WTC11 (cell line): ENCODE measurements around the gene RHBDD1. TPM values are rescaled to one million over a fixed set of nuclear protein-coding genes. Genes with fewer than 3 reads are reported as not detected.
A peak's percentile ranks its signal among the peaks of the same experiment; 100 is the strongest.

Source experiments
- ATAC-seq: fragments of 200-7000 bp; cut with Tn5 transposase; 2 replicates; pipeline ENCODE4 v1.10.0; 2021; ENCODE audit warnings: mild to moderate bottlenecking, moderate library complexity
- CTCF ChIA-PET: fragments of 300-600 bp; sonication (Branson Sonifier 250); formaldehyde crosslinking; loops from one replicate; lab custom pipeline; 2021; ENCODE audit warnings: antibody characterized with exemption; lab: Charles Lee
- POLR2A ChIA-PET: fragments of 350-600 bp; sonication (Branson Sonifier 250); formaldehyde crosslinking; loops from one replicate; lab custom pipeline; 2021; ENCODE audit warnings: antibody characterized with exemption; lab: Charles Lee
- DNase-seq: peaks from one replicate; pipeline ENCODE4 v3.0.0; 2021; ENCODE audit warnings: low spot score
- H3K27ac Mint-ChIP-seq: 2 replicates; pipeline ENCODE4 v1.8.0; 2021; ENCODE audit warnings: mixed read lengths
- H3K27me3 Mint-ChIP-seq: 2 replicates; pipeline ENCODE4 v1.8.0; 2021; ENCODE audit warnings: low read depth, mild to moderate bottlenecking, moderate library complexity, mixed read lengths
- H3K36me3 Mint-ChIP-seq: 2 replicates; pipeline ENCODE4 v1.8.0; 2021; ENCODE audit warnings: mixed read lengths
- H3K4me1 Mint-ChIP-seq: 2 replicates; pipeline ENCODE4 v1.8.0; 2022; ENCODE audit warnings: mixed read lengths
- H3K4me3 Mint-ChIP-seq: 2 replicates; pipeline ENCODE4 v1.8.0; 2021; ENCODE audit warnings: mild to moderate bottlenecking, moderate library complexity, mixed read lengths
- H3K9me3 Mint-ChIP-seq: 2 replicates; pipeline ENCODE4 v1.8.0; 2021; ENCODE audit warnings: mixed read lengths
- CTCF ChIP-seq: fragments of 200-600 bp; IDR thresholded peaks from 2 replicates; pipeline ENCODE4 v1.8.0; 2022; ENCODE audit warnings: antibody characterized with exemption
- E2F1 ChIP-seq: sonication (generic); formaldehyde crosslinking; IDR thresholded peaks from 2 replicates; pipeline ENCODE4 v1.8.0; 2022; ENCODE audit warnings: mild to moderate bottlenecking, missing genetic modification reagents
- ESRRA ChIP-seq: sonication (generic); formaldehyde crosslinking; IDR thresholded peaks from 2 replicates; pipeline ENCODE4 v1.8.1; 2022; ENCODE audit warnings: mild to moderate bottlenecking, missing genetic modification reagents, borderline replicate concordance
- GRHL2 ChIP-seq: fragments of 250-450 bp; sonication (Bioruptor Pico); IDR thresholded peaks from 2 replicates; pipeline ENCODE4 v1.8.0; 2022; ENCODE audit warnings: mild to moderate bottlenecking, moderate library complexity; ENCODE audit not compliant: insufficient replicate concordance, severe bottlenecking
- GTF2I ChIP-seq: fragments of 250-450 bp; sonication (Bioruptor Pico); conservative IDR thresholded peaks from 2 replicates; pipeline ENCODE4 v1.4.0; 2021; ENCODE audit warnings: mild to moderate bottlenecking
- JUN ChIP-seq: sonication (generic); formaldehyde crosslinking; IDR thresholded peaks from 2 replicates; pipeline ENCODE4 v1.8.0; 2023; ENCODE audit warnings: mild to moderate bottlenecking, missing genetic modification reagents
- MYBL2 ChIP-seq: sonication (generic); formaldehyde crosslinking; IDR thresholded peaks from 2 replicates; pipeline ENCODE4 v1.8.1; 2023; ENCODE audit warnings: mild to moderate bottlenecking, moderate library complexity, missing genetic modification reagents
- NFATC4 ChIP-seq: fragments of 250-450 bp; sonication (Bioruptor Pico); IDR thresholded peaks from 2 replicates; pipeline ENCODE4 v1.9.0; 2021; ENCODE audit warnings: mild to moderate bottlenecking
- PREB ChIP-seq: sonication (generic); formaldehyde crosslinking; IDR thresholded peaks from 2 replicates; pipeline ENCODE4 v1.8.1; 2022; ENCODE audit warnings: mild to moderate bottlenecking, missing genetic modification reagents, moderate library complexity, borderline replicate concordance
- SMAD3 ChIP-seq: sonication (generic); formaldehyde crosslinking; IDR thresholded peaks from 2 replicates; pipeline ENCODE4 v1.8.0; 2022; ENCODE audit warnings: missing genetic modification reagents, mild to moderate bottlenecking, borderline replicate concordance
- SOX15 ChIP-seq: fragments of 250-450 bp; sonication (Bioruptor Pico); IDR thresholded peaks from 2 replicates; pipeline ENCODE4 v1.9.0; 2021; ENCODE audit warnings: mild to moderate bottlenecking
- TEAD1 ChIP-seq: sonication (generic); formaldehyde crosslinking; IDR thresholded peaks from 2 replicates; pipeline ENCODE4 v1.8.0; 2022; ENCODE audit warnings: mild to moderate bottlenecking, missing genetic modification reagents
- TEAD4 ChIP-seq: sonication (generic); formaldehyde crosslinking; IDR thresholded peaks from 2 replicates; pipeline ENCODE4 v1.8.0; 2022; ENCODE audit warnings: mild to moderate bottlenecking, missing genetic modification reagents
- ZBTB43 ChIP-seq: sonication (generic); formaldehyde crosslinking; IDR thresholded peaks from 2 replicates; pipeline ENCODE4 v1.8.1; 2023; ENCODE audit warnings: mild to moderate bottlenecking, missing genetic modification reagents
- ZMAT4 ChIP-seq: fragments of 250-450 bp; sonication (Bioruptor Pico); IDR thresholded peaks from 2 replicates; pipeline ENCODE4 v1.9.0; 2021; ENCODE audit warnings: mild to moderate bottlenecking
- ZNF423 ChIP-seq: fragments of 250-450 bp; sonication (Bioruptor Pico); IDR thresholded peaks from 2 replicates; pipeline ENCODE4 v2.1.2; 2022; ENCODE audit warnings: mild to moderate bottlenecking, moderate library complexity
- total RNA-seq: library from RNA; stranded (reverse); gene quantifications from 3 replicates; pipeline ENCODE4 v1.2.3, GENCODE V29; 2021
- TF ChIP-seq, protein P1 (sequence below): sonication (generic); formaldehyde crosslinking; IDR thresholded peaks from 2 replicates; pipeline ENCODE4 v1.8.1; 2023; ENCODE audit warnings: mild to moderate bottlenecking, moderate library complexity, missing genetic modification reagents
- TF ChIP-seq, protein P2 (sequence below): sonication (generic); formaldehyde crosslinking; IDR thresholded peaks from 2 replicates; pipeline ENCODE4 v1.8.1; 2022; ENCODE audit warnings: mild to moderate bottlenecking, moderate library complexity, missing genetic modification reagents
- TF ChIP-seq, protein P3 (sequence below): sonication (generic); formaldehyde crosslinking; IDR thresholded peaks from 2 replicates; pipeline ENCODE4 v1.8.0; 2022; ENCODE audit warnings: mild to moderate bottlenecking, missing genetic modification reagents
- TF ChIP-seq, protein P4 (sequence below): sonication (generic); formaldehyde crosslinking; conservative IDR thresholded peaks from 2 replicates; pipeline ENCODE4 v1.8.1; 2022; ENCODE audit warnings: mild to moderate bottlenecking, missing genetic modification reagents
- TF ChIP-seq, protein P5 (sequence below): sonication (generic); formaldehyde crosslinking; IDR thresholded peaks from 2 replicates; pipeline ENCODE4 v1.8.0; 2022; ENCODE audit warnings: mild to moderate bottlenecking, missing genetic modification reagents

RHBDD1 gene
- total RNA-seq, 1 experiment from 2014 or later = 25.7 TPM

DNA sequence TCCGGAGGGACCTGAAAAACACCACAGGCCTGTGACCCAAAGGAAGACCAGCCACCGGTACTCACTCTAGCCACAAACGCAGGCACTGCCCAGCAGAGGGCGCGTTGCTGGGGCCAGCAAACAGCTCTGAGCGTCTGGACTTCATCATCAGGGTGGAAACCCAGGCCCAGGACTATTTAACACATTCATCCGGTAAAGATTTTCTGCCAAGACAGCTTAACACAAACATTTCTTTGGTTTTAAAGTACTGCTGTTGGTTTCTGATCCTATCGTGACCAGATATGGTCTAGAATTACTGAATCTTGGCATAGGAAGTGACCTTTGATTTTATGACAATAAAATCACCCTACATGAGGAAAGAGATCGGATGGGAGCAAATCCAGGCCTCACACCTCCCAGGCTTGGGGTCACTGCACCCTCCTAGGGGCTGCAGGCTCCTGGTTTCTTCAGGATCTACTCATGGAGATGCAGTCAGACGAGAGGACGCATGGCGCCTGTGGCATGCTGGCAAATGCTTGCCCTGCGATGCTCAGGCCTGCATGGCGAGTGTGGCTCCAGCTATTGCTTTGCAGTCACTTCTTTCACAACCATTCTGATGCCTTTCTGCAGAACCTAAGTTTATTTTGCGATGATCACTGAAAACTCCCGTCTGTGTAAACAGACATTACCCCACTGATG is 197.8 kb downstream of the RHBDD1 start:
- CTCF ChIA-PET = interaction anchor here (0.6 to 2.3 kb wide), 28 partner anchors 9 to 1368 kb away, joined by 3 to 11 read pairs (median 4); partner anchors contain the start of gene RHBDD1
- Mint-ChIP-seq H3K27me3 (no peaks in the 10 kb centered on the region), H3K4me3 (no peak overlapping the region), H3K27ac (no peak overlapping the region), H3K9me3 (peaks cover 10% of the 10 kb centered on the region), H3K4me1 (peaks cover 4% of the 10 kb centered on the region; the same call in 1 of the 2 replicates), H3K36me3 (no peaks in the 10 kb centered on the region)
- POLR2A ChIA-PET = no interaction called here
- DNase-seq = peak; percentile 83
- peak; percentile 100 for ATAC-seq
- TF ChIP-seq, protein P1, sequence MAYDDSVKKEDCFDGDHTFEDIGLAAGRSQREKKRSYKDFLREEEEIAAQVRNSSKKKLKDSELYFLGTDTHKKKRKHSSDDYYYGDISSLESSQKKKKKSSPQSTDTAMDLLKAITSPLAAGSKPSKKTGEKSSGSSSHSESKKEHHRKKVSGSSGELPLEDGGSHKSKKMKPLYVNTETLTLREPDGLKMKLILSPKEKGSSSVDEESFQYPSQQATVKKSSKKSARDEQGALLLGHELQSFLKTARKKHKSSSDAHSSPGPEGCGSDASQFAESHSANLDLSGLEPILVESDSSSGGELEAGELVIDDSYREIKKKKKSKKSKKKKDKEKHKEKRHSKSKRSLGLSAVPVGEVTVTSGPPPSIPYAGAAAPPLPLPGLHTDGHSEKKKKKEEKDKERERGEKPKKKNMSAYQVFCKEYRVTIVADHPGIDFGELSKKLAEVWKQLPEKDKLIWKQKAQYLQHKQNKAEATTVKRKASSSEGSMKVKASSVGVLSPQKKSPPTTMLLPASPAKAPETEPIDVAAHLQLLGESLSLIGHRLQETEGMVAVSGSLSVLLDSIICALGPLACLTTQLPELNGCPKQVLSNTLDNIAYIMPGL (CRISPR knock-in tag) = peak; percentile 66
- TF ChIP-seq CTCF (peak; percentile 62), ZNF423 (CRISPR knock-in tag) (no peak), SMAD3 (CRISPR knock-in tag) (0 out of 2 replicates have a peak, but pooled peaks have one; percentile 29)

GRCh38 chr2:227035711-227036367 is 200.0 kb downstream of the RHBDD1 start:
- ChIA-PET CTCF (no interaction called here), POLR2A (no interaction called here)
- Mint-ChIP-seq H3K4me1 (peaks cover 4% of the 10 kb centered on the region; the same call in 1 of the 2 replicates), H3K36me3 (no peaks in the 10 kb centered on the region), H3K9me3 (peaks cover 6% of the 10 kb centered on the region), H3K27me3 (no peaks in the 10 kb centered on the region), H3K4me3 (no peak overlapping the region), H3K27ac (no peak overlapping the region)
- ATAC-seq (no peak), DNase-seq (no peak)
- no peak for TF ChIP-seq NFATC4 (CRISPR knock-in tag)
- TF ChIP-seq TEAD4 (CRISPR knock-in tag) = no peak
- TF ChIP-seq, protein P2, sequence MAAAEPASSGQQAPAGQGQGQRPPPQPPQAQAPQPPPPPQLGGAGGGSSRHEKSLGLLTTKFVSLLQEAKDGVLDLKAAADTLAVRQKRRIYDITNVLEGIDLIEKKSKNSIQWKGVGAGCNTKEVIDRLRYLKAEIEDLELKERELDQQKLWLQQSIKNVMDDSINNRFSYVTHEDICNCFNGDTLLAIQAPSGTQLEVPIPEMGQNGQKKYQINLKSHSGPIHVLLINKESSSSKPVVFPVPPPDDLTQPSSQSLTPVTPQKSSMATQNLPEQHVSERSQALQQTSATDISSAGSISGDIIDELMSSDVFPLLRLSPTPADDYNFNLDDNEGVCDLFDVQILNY (CRISPR knock-in tag) = no peak
- no peak for TF ChIP-seq JUN (CRISPR knock-in tag)
- TF ChIP-seq ZBTB43 (CRISPR knock-in tag) = no peak
- TF ChIP-seq, protein P3, sequence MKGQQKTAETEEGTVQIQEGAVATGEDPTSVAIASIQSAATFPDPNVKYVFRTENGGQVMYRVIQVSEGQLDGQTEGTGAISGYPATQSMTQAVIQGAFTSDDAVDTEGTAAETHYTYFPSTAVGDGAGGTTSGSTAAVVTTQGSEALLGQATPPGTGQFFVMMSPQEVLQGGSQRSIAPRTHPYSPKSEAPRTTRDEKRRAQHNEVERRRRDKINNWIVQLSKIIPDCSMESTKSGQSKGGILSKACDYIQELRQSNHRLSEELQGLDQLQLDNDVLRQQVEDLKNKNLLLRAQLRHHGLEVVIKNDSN (CRISPR knock-in tag) = no peak
- no peak for TF ChIP-seq ESRRA (CRISPR knock-in tag)
- TF ChIP-seq E2F1 (CRISPR knock-in tag) = no peak
- TF ChIP-seq GRHL2 (CRISPR knock-in tag) = no peak
- TF ChIP-seq, protein P1 (CRISPR knock-in tag) = no peak
- no peak for TF ChIP-seq GTF2I
- no peak for TF ChIP-seq ZMAT4 (CRISPR knock-in tag)
- TF ChIP-seq, protein P4, sequence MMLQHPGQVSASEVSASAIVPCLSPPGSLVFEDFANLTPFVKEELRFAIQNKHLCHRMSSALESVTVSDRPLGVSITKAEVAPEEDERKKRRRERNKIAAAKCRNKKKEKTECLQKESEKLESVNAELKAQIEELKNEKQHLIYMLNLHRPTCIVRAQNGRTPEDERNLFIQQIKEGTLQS = no peak
- TF ChIP-seq PREB = no peak
- TF ChIP-seq TEAD1 (CRISPR knock-in tag) = no peak
- TF ChIP-seq, protein P5, sequence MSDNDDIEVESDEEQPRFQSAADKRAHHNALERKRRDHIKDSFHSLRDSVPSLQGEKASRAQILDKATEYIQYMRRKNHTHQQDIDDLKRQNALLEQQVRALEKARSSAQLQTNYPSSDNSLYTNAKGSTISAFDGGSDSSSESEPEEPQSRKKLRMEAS (CRISPR knock-in tag) = no peak
- TF ChIP-seq SOX15 (CRISPR knock-in tag) = no peak
- TF ChIP-seq MYBL2 (CRISPR knock-in tag) = no peak
